Measurements from ENCODE around the gene PDCD6IP.

- TF ChIP-seq CTCF (IDR thresholded peaks at IDR 0.05; ENCODE audit: low read depth, low read length, poor library complexity, severe bottlenecking) (no peak), EZH2phosphoT487 (IDR thresholded peaks at IDR 0.05; ENCODE audit: borderline replicate concordance, low read length) (no peak)
Measured at GRCh38 chr3:33834096-33834453, 35.6 kb downstream of the PDCD6IP start.

All from DOHH2 (cell line).